Gastroesophageal sphincter (tissue), 3 donors: ENCODE data around the gene TMEM217.
A peak's percentile ranks its signal among the peaks of the same experiment; 100 is the strongest.

ENCODE experiments used
- CTCF ChIP-seq, 4 experiments: fragments of 200-600 bp in 2 of 4; fragments of 450-650 bp in 2 of 4; sonication (generic) in 1 of 4; IDR thresholded peaks; one replicate each; pipeline ENCODE4 v1.5.1; 2017 to 2019; ENCODE audit warnings: antibody characterized with exemption in 4 of 4, mild to moderate bottlenecking in 2 of 4, moderate library complexity in 2 of 4
- EP300 ChIP-seq: sonication (generic); formaldehyde crosslinking; IDR thresholded peaks from one replicate; pipeline ENCODE4 v1.6.1; 2017; ENCODE audit warnings: antibody characterized with exemption, mild to moderate bottlenecking
- POLR2A ChIP-seq, 2 donors: fragments of 450-650 bp; IDR thresholded peaks; one replicate each; pipeline ENCODE4 v1.6.1; 2017; ENCODE audit warnings: antibody characterized with exemption in 2 of 2, mild to moderate bottlenecking in 2 of 2, moderate library complexity in 1 of 2
- POLR2AphosphoS5 ChIP-seq: sonication (generic); formaldehyde crosslinking; IDR thresholded peaks from one replicate; pipeline ENCODE4 v1.6.1; 2017; ENCODE audit warnings: antibody characterized with exemption

DNA sequence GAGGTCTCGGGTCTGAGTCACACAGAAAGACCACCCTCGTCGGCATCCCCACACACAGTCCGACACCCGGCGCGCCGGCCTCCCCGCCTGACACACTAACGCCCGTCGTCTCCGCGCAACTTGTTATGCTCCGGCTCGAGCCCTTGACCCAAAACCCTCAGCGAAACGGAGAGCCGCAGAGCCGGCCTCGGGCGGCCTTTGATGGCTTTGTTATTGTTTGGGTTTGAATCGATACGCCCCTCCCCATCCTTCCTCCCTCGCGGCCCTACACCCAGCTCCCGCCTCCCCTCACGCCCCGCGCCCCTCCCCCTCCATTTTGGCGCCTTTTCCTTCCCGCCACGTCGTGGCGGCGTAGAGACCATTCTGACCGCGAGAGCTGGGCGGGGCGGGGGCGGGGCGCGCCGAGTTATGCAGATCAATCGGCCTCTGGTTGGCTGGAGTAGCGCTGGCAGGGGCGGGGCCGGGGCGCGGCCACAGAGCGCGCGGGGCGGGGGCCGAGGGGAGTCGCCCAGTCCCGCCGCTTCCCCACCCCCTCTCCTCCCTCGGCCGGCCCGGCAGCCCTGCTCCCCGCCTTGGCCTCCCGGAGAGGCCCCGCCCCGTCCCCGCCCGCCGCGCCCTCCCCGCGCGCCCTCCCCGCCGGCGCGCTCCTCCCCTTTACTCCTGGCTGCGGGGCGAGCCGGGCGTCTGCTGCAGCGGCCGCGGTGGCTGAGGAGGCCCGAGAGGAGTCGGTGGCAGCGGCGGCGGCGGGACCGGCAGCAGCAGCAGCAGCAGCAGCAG, 88.3 kb downstream of the TMEM217 start, which contains the start of gene PIM1:
- TF ChIP-seq POLR2A (IDR thresholded peaks at IDR 0.05) (peak; percentile 96 to 97), CTCF (IDR thresholded peaks at IDR 0.05) (peak in 1 of 4 experiments; percentile 14), POLR2AphosphoS5 (peak; percentile 93), EP300 (no peak)
